Neural cell (in vitro differentiated cells): ENCODE data around the gene ASB8. TPM values are rescaled to one million over a fixed set of nuclear protein-coding genes. Genes with fewer than 3 reads are reported as not detected.

Experiments used
- H2AFZ ChIP-seq: fragments of 200-600, 300-800 bp; sonication (generic), shearing (Covaris generic); 2 replicates; pipeline ENCODE4 v1.6.0; 2014; ENCODE audit warnings: low read depth, mild to moderate bottlenecking, antibody characterized with exemption, low read length, moderate library complexity
- H3F3A ChIP-seq: fragments of 200-600 bp; shearing (Covaris generic); 2 replicates; pipeline ENCODE4 v1.6.1; 2016; ENCODE audit warnings: mild to moderate bottlenecking, moderate library complexity, mixed read lengths, antibody characterized with exemption, low read length; ENCODE audit not compliant: insufficient read depth, poor library complexity, severe bottlenecking
- H3K27ac ChIP-seq: fragments of 200-600, 300-800 bp; sonication (generic), shearing (Covaris generic); 2 replicates; pipeline ENCODE4 v1.5.1; 2014; ENCODE audit warnings: mild to moderate bottlenecking, low read length, moderate library complexity
- H3K27me3 ChIP-seq: fragments of 300-800, 200-600 bp; sonication (generic), shearing (Covaris generic); 2 replicates; pipeline ENCODE4 v1.6.0; 2014; ENCODE audit warnings: mild to moderate bottlenecking, low read depth, low read length, moderate library complexity; ENCODE audit not compliant: insufficient read depth
- H3K36me3 ChIP-seq: fragments of 300-800, 200-600 bp; sonication (generic), shearing (Covaris generic); 2 replicates; pipeline ENCODE4 v1.5.1; 2014; ENCODE audit warnings: mild to moderate bottlenecking, antibody characterized with exemption, low read length, moderate library complexity; ENCODE audit not compliant: insufficient read depth
- H3K4me2 ChIP-seq: fragments of 300-800, 200-600 bp; sonication (generic), shearing (Covaris generic); 2 replicates; pipeline ENCODE4 v1.6.0; 2014; ENCODE audit warnings: mild to moderate bottlenecking, low read length
- H3K4me3 ChIP-seq: fragments of 300-800, 200-600 bp; sonication (generic), shearing (Covaris generic); 2 replicates; pipeline ENCODE4 v1.5.1; 2014; ENCODE audit warnings: mild to moderate bottlenecking, low read length, moderate library complexity
- H3K79me2 ChIP-seq: fragments of 200-600 bp; shearing (Covaris generic); replicated peaks from 2 replicates; pipeline ENCODE4 v1.6.0; 2014; ENCODE audit warnings: mild to moderate bottlenecking, low read length, moderate library complexity; ENCODE audit not compliant: insufficient read depth
- H3K9ac ChIP-seq: fragments of 300-800, 200-600 bp; sonication (generic), shearing (Covaris generic); 2 replicates; pipeline ENCODE4 v1.6.1; 2016; ENCODE audit warnings: mild to moderate bottlenecking, low read length, mixed read lengths
- H3K9me2 ChIP-seq: fragments of 200-600 bp; shearing (Covaris generic); 2 replicates; pipeline ENCODE4 v1.6.1; 2016; ENCODE audit warnings: mild to moderate bottlenecking, low read length, mixed read lengths; ENCODE audit not compliant: insufficient read depth
- H3K9me3 ChIP-seq: fragments of 200-600, 300-800 bp; sonication (generic), shearing (Covaris generic); 2 replicates; pipeline ENCODE4 v1.6.1; 2016; ENCODE audit warnings: mild to moderate bottlenecking, mixed run types, low read length, moderate library complexity, mixed read lengths
- H4K20me1 ChIP-seq: fragments of 200-600 bp; shearing (Covaris generic); 2 replicates; pipeline ENCODE4 v1.6.1; 2016; ENCODE audit warnings: mild to moderate bottlenecking, mixed run types; ENCODE audit not compliant: insufficient read depth
- CTCF ChIP-seq: fragments of 450-650 bp; IDR thresholded peaks from 2 replicates; pipeline ENCODE4 v1.5.1; 2014; ENCODE audit warnings: antibody characterized with exemption, mild to moderate bottlenecking, moderate library complexity; ENCODE audit not compliant: poor library complexity, severe bottlenecking
- EP300 ChIP-seq: fragments of 450-650 bp; conservative IDR thresholded peaks from 2 replicates; pipeline ENCODE4 v1.6.1; 2014; ENCODE audit warnings: antibody characterized with exemption, mild to moderate bottlenecking, moderate library complexity; ENCODE audit not compliant: poor library complexity, severe bottlenecking
- EZH2 ChIP-seq: fragments of 200-600, 300-800 bp; shearing (Covaris generic), sonication (generic); IDR thresholded peaks from 2 replicates; pipeline ENCODE4 v1.6.1; 2014; ENCODE audit warnings: antibody characterized with exemption, low read length, borderline replicate concordance, mild to moderate bottlenecking; ENCODE audit not compliant: insufficient read depth, poor library complexity, severe bottlenecking
- MXI1 ChIP-seq: fragments of 450-650 bp; conservative IDR thresholded peaks from 2 replicates; pipeline ENCODE4 v1.6.1; 2014; ENCODE audit warnings: antibody characterized with exemption, mild to moderate bottlenecking; ENCODE audit not compliant: poor library complexity, severe bottlenecking
- POLR2AphosphoS5 ChIP-seq: IDR thresholded peaks from 2 replicates; pipeline ENCODE4 v1.6.1; 2012
- RAD21 ChIP-seq: fragments of 450-650 bp; conservative IDR thresholded peaks from 2 replicates; pipeline ENCODE4 v1.6.1; 2014; ENCODE audit warnings: antibody characterized with exemption, mild to moderate bottlenecking, moderate library complexity
- REST ChIP-seq: IDR thresholded peaks from 2 replicates; pipeline ENCODE4 v1.6.1; 2012; ENCODE audit warnings: borderline replicate concordance
- SMC3 ChIP-seq: fragments of 450-650 bp; conservative IDR thresholded peaks from 2 replicates; pipeline ENCODE4 v1.6.1; 2014; ENCODE audit warnings: antibody characterized with exemption, mild to moderate bottlenecking, moderate library complexity; ENCODE audit not compliant: poor library complexity
- TAF1 ChIP-seq: IDR thresholded peaks from 2 replicates; pipeline ENCODE4 v1.6.1; 2012; ENCODE audit warnings: low read depth
- polyA plus RNA-seq: library from polyadenylated mRNA; depleted of rRNA; stranded (reverse); fragments of >200 nt; gene quantifications from 2 replicates; pipeline ENCODE4 v1.2.3, GENCODE V29; 2014

Gene ASB8
- polyA plus RNA-seq, 1 donor from 2014 or later, result 41.7 TPM

- Histone ChIP-seq H3K9ac (no peak overlapping the region), H3F3A (no peaks in the 10 kb centered on the region), H2AFZ (no peak overlapping the region), H3K27ac (no peak overlapping the region), H3K36me3 (no peaks in the 10 kb centered on the region), H3K4me2 (no peak overlapping the region), H3K27me3 (no peaks in the 10 kb centered on the region), H3K79me2 (no peaks in the 10 kb centered on the region), H3K9me3 (no peaks in the 10 kb centered on the region), H3K9me2 (no peaks in the 10 kb centered on the region), H4K20me1 (no peaks in the 10 kb centered on the region), H3K4me3 (no peak overlapping the region)
- TF ChIP-seq TAF1 (no peak), POLR2AphosphoS5 (no peak), CTCF (no peak), EZH2 (no peak), REST (no peak), EP300 (no peak), RAD21 (no peak), MXI1 (no peak), SMC3 (no peak)
Measured at GRCh38 chr12:48164451-48164850, 7.1 kb upstream of the ASB8 start.

- Histone ChIP-seq H2AFZ (no peak overlapping the region), H3K9ac (no peak overlapping the region), H3F3A (no peaks in the 10 kb centered on the region), H3K4me3 (no peak overlapping the region), H3K27me3 (no peaks in the 10 kb centered on the region), H3K9me3 (no peaks in the 10 kb centered on the region), H3K4me2 (no peak overlapping the region), H3K27ac (no peak overlapping the region), H3K36me3 (no peaks in the 10 kb centered on the region), H3K79me2 (no peaks in the 10 kb centered on the region), H4K20me1 (no peaks in the 10 kb centered on the region), H3K9me2 (no peaks in the 10 kb centered on the region)
- TF ChIP-seq REST (no peak), EZH2 (no peak), SMC3 (no peak), MXI1 (no peak), RAD21 (no peak), CTCF (no peak), EP300 (no peak), TAF1 (no peak), POLR2AphosphoS5 (no peak)
Measured at GRCh38 chr12:48163150-48163747, 5.9 kb upstream of the ASB8 start.
